ENCODE results near the gene ZFPM1.

Gene ZFPM1

DNA sequence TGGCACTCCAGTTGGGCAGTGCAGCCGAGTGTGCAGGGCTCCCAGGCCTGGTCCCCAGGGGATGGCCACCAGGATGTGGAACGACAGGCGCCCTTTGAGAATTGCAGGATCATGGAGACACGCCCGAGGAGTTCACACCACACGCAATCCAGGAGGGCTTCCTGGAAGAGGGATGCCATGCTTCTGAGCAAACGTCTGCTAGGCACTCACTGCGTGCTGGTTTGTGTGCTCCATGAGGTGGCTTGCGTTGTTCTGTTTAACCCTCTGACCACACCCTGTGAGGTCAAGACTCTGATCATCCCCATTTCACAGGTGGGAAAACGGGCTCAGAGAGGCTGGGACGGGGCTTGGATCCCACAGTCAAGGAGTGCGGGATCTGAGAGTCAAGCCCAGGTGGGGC is 32.6 kb upstream of the ZFPM1 start:
- Histone ChIP-seq H3K4me1 (ENCODE audit: control insufficient read depth in 1 of 2, insufficient read depth in 2 of 2, low read length in 2 of 2) (no peaks in the 10 kb centered on the region), H3K27ac (ENCODE audit: low read length) (no peak overlapping the region), H3K4me3 (ENCODE audit: low read depth in 1 of 2, low read length in 2 of 2) (no peak overlapping the region), H3K36me3 (ENCODE audit: control insufficient read depth in 1 of 2, insufficient read depth in 2 of 2, low read length in 2 of 2) (no peaks in the 10 kb centered on the region), H3K9me3 (ENCODE audit: control insufficient read depth in 1 of 2, low read length in 2 of 2) (no peaks in the 10 kb centered on the region), H3K27me3 (ENCODE audit: low read depth, low read length) (no peaks in the 10 kb centered on the region)

DNA sequence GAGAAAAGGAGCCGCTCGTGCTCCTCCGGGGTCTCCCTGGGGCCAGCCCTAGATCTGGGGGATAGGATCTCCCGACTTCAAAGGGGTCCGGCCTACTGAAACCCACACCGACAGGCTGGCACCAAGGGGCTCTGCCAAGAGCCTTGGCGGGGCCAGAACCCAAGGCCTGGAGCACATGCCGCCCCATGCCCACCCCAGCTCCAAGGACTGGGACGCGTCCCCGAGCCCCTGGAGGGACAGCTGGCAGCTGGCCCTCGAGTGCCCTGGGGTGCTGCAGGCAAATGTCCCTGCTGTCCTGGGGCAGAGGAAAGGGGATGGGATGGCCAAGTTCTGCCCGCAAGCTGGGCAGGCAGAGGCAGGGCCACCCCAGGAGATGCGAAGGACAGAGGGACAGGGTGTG is 31.8 kb upstream of the ZFPM1 start:
- H3K9me3 ChIP-seq (ENCODE audit: control insufficient read depth in 1 of 2, low read length in 2 of 2) = no peaks in the 10 kb centered on the region
- H3K27me3 ChIP-seq (ENCODE audit: low read depth, low read length) = no peaks in the 10 kb centered on the region
- no peak overlapping the region for H3K27ac ChIP-seq (ENCODE audit: low read length)
- H3K4me3 ChIP-seq (ENCODE audit: low read depth in 1 of 2, low read length in 2 of 2) = no peak overlapping the region
- H3K4me1 ChIP-seq (ENCODE audit: control insufficient read depth in 1 of 2, insufficient read depth in 2 of 2, low read length in 2 of 2) = no peaks in the 10 kb centered on the region
- no peaks in the 10 kb centered on the region for H3K36me3 ChIP-seq (ENCODE audit: control insufficient read depth in 1 of 2, insufficient read depth in 2 of 2, low read length in 2 of 2)

DNA sequence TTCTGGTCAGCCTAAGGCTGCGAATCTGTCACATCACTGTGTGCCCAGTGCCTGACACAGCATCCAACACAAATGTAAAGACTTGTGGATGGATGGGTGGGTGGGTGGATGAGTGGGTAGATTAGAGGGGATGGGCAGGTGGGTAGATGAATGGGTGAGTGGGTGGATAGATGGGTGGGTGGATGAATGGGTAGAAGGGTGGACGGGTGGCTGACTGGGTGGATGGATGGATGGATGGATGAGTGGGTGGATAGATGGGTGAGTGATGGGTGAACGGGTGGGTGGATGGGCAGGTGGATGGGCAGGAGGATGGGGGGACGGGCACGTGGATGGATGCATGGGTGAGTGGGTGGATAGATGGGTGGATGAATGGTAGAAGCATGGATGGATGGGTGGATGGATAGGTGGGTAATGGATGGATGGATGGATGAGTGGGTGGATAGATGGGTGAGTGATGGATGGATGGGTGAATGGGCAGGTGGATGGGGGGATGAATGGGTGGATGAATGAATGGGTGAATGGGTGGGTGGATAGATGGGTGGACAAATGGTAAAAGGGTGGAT is 31.1 kb upstream of the ZFPM1 start:
- Histone ChIP-seq H3K27me3 (ENCODE audit: low read depth, low read length) (no peaks in the 10 kb centered on the region), H3K4me1 (ENCODE audit: control insufficient read depth in 1 of 2, insufficient read depth in 2 of 2, low read length in 2 of 2) (no peaks in the 10 kb centered on the region), H3K4me3 (ENCODE audit: low read depth in 1 of 2, low read length in 2 of 2) (no peak overlapping the region), H3K27ac (ENCODE audit: low read length) (no peak overlapping the region), H3K36me3 (ENCODE audit: control insufficient read depth in 1 of 2, insufficient read depth in 2 of 2, low read length in 2 of 2) (no peaks in the 10 kb centered on the region), H3K9me3 (ENCODE audit: control insufficient read depth in 1 of 2, low read length in 2 of 2) (no peaks in the 10 kb centered on the region)

DNA sequence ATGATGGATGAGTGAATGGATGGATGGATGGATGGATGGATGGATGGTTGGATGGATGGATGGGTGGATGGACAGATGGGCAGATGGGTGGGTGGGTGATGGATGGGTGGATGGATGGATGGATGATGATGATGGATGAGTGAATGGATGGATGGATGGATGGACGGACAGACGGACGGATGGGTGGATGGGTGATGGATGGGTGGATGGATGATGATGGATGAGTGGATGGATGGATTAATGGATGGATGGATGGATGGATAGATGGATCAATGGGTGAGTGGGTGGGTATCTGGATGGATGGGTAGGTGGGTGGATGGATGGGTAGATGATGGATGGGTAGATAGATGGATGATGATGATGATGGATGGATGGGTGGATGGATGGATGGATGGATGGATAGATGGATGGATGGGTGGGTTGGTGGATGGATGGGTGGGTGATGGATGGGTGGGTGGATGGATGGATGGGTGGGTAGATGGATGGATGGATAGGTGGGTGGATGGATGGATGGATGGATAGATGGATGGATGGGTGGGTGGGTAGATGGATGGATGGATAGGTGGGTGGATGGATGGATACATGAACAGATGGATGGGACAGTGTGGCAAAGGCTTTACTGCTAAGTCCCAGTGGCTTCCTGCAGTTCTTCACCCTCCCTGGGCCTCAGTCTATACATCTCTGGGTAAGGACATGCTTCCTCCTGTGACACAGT is 30.2 kb upstream of the ZFPM1 start:
- Histone ChIP-seq H3K9me3 (ENCODE audit: control insufficient read depth in 1 of 2, low read length in 2 of 2) (no peaks in the 10 kb centered on the region), H3K27me3 (ENCODE audit: low read depth, low read length) (no peaks in the 10 kb centered on the region), H3K4me3 (ENCODE audit: low read depth in 1 of 2, low read length in 2 of 2) (no peak overlapping the region), H3K4me1 (ENCODE audit: control insufficient read depth in 1 of 2, insufficient read depth in 2 of 2, low read length in 2 of 2) (no peaks in the 10 kb centered on the region), H3K27ac (ENCODE audit: low read length) (no peak overlapping the region), H3K36me3 (ENCODE audit: control insufficient read depth in 1 of 2, insufficient read depth in 2 of 2, low read length in 2 of 2) (no peaks in the 10 kb centered on the region)

DNA sequence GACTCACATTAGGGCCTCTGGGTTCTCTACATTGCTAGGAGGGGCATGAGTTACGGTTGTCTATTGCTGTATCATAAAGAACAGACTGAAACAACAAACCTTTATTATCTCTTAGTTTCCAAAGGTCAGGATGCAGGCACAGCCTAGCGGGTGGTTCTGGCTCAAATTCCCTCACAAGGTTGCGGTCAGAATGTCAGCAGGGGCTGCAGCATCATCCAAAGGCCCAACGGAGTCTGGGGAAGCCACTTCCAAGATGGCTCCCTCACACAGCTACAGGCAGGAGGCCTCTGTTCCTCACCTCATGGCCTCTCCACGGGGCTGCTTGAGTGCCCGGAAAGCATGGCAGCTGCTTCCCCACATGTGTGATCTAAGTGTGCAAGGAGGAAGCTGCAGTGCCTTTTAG is 29.6 kb upstream of the ZFPM1 start:
- H3K4me1 ChIP-seq (ENCODE audit: control insufficient read depth in 1 of 2, insufficient read depth in 2 of 2, low read length in 2 of 2) = no peaks in the 10 kb centered on the region
- no peak overlapping the region for H3K27ac ChIP-seq (ENCODE audit: low read length)
- no peaks in the 10 kb centered on the region for H3K9me3 ChIP-seq (ENCODE audit: control insufficient read depth in 1 of 2, low read length in 2 of 2)
- H3K27me3 ChIP-seq (ENCODE audit: low read depth, low read length) = no peaks in the 10 kb centered on the region
- H3K4me3 ChIP-seq (ENCODE audit: low read depth in 1 of 2, low read length in 2 of 2) = no peak overlapping the region
- no peaks in the 10 kb centered on the region for H3K36me3 ChIP-seq (ENCODE audit: control insufficient read depth in 1 of 2, insufficient read depth in 2 of 2, low read length in 2 of 2)

DNA sequence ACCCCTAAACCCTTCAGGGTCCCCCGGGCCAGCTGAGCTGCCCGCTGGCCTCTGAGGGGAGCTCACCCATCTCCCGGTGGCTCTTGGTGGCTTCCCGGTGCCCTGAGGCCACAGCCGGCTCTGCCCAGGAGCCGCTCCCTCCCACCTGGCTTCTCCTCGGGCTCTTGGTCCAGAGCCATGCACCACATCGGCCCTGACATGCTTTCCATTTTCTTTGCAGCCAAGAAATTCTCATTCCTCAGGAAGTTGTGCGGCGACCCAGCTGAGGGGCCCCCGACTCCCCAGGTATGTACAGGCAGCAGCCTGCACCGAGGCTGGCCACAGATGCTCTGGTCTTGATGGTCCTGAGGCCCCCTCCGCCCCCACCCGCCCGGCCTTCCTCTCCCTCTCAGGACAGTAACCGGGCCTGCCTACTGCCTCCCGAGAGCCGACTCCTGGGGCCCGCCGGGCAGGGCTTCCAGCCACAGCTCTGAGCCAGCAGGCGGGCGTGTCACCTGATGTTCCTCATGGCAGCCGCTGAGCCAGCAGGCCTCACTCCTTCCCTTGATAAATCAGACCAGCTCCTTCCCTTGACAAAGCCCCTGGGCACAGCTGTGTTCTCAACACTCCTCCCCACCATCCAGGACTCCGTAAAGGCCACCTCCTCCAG is 28.4 kb upstream of the ZFPM1 start:
- Histone ChIP-seq H3K36me3 (ENCODE audit: control insufficient read depth in 1 of 2, insufficient read depth in 2 of 2, low read length in 2 of 2) (no peaks in the 10 kb centered on the region), H3K27ac (ENCODE audit: low read length) (no peak overlapping the region), H3K4me1 (ENCODE audit: control insufficient read depth in 1 of 2, insufficient read depth in 2 of 2, low read length in 2 of 2) (peaks cover 0 to 1% of the 10 kb centered on the region in 2 donors), H3K4me3 (ENCODE audit: low read depth in 1 of 2, low read length in 2 of 2) (no peak overlapping the region), H3K27me3 (ENCODE audit: low read depth, low read length) (no peaks in the 10 kb centered on the region), H3K9me3 (ENCODE audit: control insufficient read depth in 1 of 2, low read length in 2 of 2) (no peaks in the 10 kb centered on the region)

DNA sequence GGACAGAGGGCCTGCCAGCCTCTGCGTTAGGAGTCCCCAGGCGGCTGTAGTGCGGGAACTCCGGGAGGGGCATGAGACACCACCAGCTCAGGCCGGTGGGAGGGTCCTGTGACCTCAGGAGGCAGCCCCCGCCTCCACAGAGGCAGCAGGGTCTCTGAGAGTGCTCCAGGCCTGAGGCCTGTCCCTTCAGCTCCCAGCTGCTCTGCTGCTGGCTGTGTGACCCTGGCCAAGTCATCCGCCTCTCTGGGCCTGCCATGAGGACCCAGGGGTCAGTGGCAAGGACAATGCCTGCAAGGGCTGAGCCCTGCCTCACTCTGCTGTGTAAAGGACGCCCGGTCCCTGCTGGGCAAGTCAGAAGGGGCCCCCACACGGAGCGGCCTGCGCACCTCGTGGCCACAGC is 27.1 kb upstream of the ZFPM1 start:
- H3K36me3 ChIP-seq (ENCODE audit: control insufficient read depth in 1 of 2, insufficient read depth in 2 of 2, low read length in 2 of 2) = no peaks in the 10 kb centered on the region
- no peaks in the 10 kb centered on the region for H3K27me3 ChIP-seq (ENCODE audit: low read depth, low read length)
- H3K4me3 ChIP-seq (ENCODE audit: low read depth in 1 of 2, low read length in 2 of 2) = no peak overlapping the region
- H3K27ac ChIP-seq (ENCODE audit: low read length) = no peak overlapping the region
- H3K4me1 ChIP-seq (ENCODE audit: control insufficient read depth in 1 of 2, insufficient read depth in 2 of 2, low read length in 2 of 2) = peaks cover 0 to 10% of the 10 kb centered on the region in 2 donors
- no peaks in the 10 kb centered on the region for H3K9me3 ChIP-seq (ENCODE audit: control insufficient read depth in 1 of 2, low read length in 2 of 2)

DNA sequence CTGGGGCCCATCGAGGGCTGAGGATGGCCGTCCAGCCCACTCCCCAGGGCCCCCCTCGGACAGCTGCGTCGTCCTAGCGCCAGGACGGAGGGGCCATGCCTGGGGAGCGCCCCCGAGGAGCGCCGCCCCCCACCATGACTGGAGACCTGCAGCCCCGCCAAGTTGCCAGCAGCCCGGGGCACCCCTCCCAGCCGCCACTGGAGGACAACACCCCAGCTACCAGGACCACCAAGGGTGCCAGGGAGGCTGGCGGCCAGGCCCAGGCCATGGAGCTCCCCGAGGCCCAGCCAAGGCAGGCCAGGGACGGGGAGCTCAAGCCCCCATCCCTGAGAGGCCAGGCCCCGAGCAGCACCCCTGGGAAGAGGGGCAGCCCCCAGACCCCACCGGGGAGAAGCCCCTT is 25.7 kb upstream of the ZFPM1 start:
- Histone ChIP-seq H3K4me1 (ENCODE audit: control insufficient read depth in 1 of 2, insufficient read depth in 2 of 2, low read length in 2 of 2) (peaks cover 0 to 15% of the 10 kb centered on the region in 2 donors), H3K27me3 (ENCODE audit: low read depth, low read length) (no peaks in the 10 kb centered on the region), H3K4me3 (ENCODE audit: low read depth in 1 of 2, low read length in 2 of 2) (no peak overlapping the region), H3K27ac (ENCODE audit: low read length) (no peak overlapping the region), H3K9me3 (ENCODE audit: control insufficient read depth in 1 of 2, low read length in 2 of 2) (no peaks in the 10 kb centered on the region), H3K36me3 (ENCODE audit: control insufficient read depth in 1 of 2, insufficient read depth in 2 of 2, low read length in 2 of 2) (no peaks in the 10 kb centered on the region)

DNA sequence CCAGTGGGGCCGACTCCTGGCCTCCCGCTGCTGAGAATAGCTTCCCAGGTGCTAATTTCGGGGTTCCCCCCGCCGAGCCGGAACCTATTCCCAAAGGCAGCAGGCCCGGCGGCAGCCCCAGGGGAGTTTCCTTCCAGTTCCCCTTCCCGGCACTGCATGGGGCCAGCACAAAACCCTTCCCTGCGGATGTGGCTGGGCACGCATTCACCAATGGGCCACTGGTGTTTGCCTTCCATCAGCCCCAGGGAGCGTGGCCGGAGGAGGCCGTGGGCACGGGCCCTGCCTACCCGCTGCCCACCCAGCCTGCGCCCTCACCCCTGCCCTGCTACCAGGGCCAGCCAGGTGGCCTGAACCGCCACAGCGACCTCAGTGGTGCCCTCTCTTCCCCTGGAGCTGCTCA is 24.9 kb upstream of the ZFPM1 start:
- no peaks in the 10 kb centered on the region for H3K9me3 ChIP-seq (ENCODE audit: control insufficient read depth in 1 of 2, low read length in 2 of 2)
- H3K4me1 ChIP-seq (ENCODE audit: control insufficient read depth in 1 of 2, insufficient read depth in 2 of 2, low read length in 2 of 2) = peaks cover 0 to 15% of the 10 kb centered on the region in 2 donors
- no peak overlapping the region for H3K27ac ChIP-seq (ENCODE audit: low read length)
- H3K27me3 ChIP-seq (ENCODE audit: low read depth, low read length) = no peaks in the 10 kb centered on the region
- no peak overlapping the region for H3K4me3 ChIP-seq (ENCODE audit: low read depth in 1 of 2, low read length in 2 of 2)
- H3K36me3 ChIP-seq (ENCODE audit: control insufficient read depth in 1 of 2, insufficient read depth in 2 of 2, low read length in 2 of 2) = no peaks in the 10 kb centered on the region

DNA sequence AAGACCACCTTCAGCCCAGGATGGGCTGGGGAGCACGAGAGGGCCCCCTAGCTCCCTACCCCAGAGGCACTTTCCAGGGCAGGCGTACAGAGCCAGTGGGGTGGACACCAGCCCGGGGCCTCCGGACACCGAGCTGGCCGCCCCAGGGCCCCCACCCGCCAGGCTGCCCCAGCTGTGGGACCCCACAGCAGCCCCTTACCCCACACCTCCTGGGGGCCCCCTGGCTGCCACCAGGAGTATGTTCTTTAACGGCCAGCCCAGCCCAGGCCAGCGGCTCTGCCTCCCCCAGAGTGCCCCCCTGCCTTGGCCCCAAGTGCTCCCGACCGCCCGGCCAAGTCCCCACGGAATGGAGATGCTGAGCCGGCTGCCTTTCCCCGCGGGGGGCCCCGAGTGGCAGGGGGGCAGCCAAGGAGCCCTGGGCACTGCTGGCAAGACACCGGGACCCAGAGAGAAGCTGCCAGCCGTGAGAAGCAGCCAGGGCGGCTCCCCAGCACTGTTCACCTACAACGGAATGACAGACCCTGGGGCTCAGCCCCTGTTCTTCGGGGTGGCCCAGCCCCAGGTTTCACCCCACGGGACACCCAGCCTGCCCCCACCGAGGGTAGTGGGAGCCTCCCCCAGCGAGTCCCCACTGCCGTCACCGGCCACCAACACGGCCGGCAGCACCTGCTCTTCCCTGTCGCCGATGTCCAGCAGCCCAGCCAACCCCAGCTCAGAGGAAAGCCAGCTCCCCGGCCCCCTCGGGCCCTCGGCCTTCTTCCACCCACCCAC is 24.3 kb upstream of the ZFPM1 start:
- Histone ChIP-seq H3K4me1 (ENCODE audit: control insufficient read depth in 1 of 2, insufficient read depth in 2 of 2, low read length in 2 of 2) (peaks cover 0 to 15% of the 10 kb centered on the region in 2 donors), H3K27ac (ENCODE audit: low read length) (no peak overlapping the region), H3K27me3 (ENCODE audit: low read depth, low read length) (no peaks in the 10 kb centered on the region), H3K9me3 (ENCODE audit: control insufficient read depth in 1 of 2, low read length in 2 of 2) (no peaks in the 10 kb centered on the region), H3K36me3 (ENCODE audit: control insufficient read depth in 1 of 2, insufficient read depth in 2 of 2, low read length in 2 of 2) (no peaks in the 10 kb centered on the region), H3K4me3 (ENCODE audit: low read depth in 1 of 2, low read length in 2 of 2) (no peak overlapping the region)

DNA sequence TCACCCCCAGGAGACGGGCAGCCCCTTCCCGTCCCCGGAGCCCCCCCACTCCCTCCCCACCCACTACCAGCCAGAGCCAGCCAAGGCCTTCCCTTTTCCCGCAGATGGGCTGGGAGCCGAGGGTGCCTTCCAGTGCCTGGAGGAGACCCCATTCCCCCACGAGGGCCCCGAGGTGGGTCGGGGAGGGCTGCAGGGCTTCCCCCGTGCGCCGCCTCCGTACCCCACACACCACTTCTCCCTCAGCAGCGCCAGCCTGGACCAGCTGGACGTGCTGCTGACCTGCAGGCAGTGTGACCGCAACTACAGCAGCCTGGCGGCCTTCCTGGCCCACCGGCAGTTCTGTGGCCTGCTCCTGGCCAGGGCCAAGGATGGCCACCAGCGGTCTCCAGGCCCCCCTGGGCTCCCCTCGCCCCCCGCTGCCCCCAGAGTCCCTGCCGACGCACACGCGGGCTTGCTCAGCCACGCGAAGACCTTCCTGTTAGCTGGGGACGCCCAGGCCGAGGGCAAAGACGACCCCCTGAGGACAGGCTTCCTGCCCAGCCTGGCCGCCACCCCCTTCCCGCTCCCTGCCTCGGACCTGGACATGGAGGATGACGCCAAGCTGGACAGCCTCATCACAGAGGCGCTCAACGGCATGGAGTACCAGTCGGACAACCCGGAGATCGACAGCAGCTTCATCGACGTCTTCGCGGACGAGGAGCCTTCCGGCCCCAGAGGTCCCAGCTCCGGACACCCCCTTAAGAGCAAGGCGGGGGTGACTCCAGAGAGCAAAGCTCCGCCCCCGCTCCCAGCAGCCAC is 23.5 kb upstream of the ZFPM1 start:
- Histone ChIP-seq H3K4me1 (ENCODE audit: control insufficient read depth in 1 of 2, insufficient read depth in 2 of 2, low read length in 2 of 2) (peaks cover 0 to 15% of the 10 kb centered on the region in 2 donors), H3K36me3 (ENCODE audit: control insufficient read depth in 1 of 2, insufficient read depth in 2 of 2, low read length in 2 of 2) (no peaks in the 10 kb centered on the region), H3K9me3 (ENCODE audit: control insufficient read depth in 1 of 2, low read length in 2 of 2) (no peaks in the 10 kb centered on the region), H3K4me3 (ENCODE audit: low read depth in 1 of 2, low read length in 2 of 2) (peak overlapping the region in 1 of 2 donors; percentile 56), H3K27me3 (ENCODE audit: low read depth, low read length) (no peaks in the 10 kb centered on the region), H3K27ac (ENCODE audit: low read length) (no peak overlapping the region)

Measured in muscle layer of duodenum (tissue), 2 donors.